ENCODE measurements around the gene LRRC25. TPM values are rescaled to one million over a fixed set of nuclear protein-coding genes. Genes with fewer than 3 reads are reported as not detected.

Gene LRRC25
- total RNA-seq, 1 experiment from 2014 or later: 0.12 TPM

DNA sequence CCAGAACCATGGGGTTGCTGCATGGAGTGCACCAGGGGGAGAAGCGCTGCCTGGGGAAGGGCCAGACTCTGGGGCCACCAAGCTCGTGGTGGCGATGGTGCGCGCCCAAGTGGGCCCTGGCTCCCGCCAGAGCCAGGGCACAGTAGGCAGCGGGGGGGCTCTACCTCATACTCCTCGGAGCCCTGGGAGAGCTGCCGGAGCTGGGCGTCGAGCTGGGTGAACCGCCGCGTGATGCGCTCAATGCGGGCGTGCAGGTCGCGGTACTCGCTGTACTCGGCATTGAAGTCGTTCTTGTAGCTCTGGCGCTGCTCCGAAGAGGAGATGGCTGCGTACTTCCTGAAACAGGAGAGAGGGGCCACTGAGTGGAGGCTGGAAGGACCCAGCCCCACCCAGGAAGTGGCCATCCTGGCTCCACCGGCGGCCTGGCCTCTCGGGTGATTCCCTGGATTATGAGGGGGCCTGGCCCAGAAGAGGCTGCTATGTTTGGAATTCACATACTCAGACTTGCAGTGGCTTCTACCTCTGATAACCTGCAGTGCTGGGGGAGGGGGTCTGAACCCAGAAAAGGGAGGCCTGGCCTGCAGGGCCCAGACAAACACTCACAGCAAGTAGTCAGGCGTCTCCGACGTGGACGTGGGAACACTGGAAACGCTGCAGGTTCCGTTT, 48.9 kb upstream of the LRRC25 start:
- H3K9me2 ChIP-seq (ENCODE audit: insufficient read depth): no peaks in the 10 kb centered on the region
- no peak overlapping the region for H3K4me3 ChIP-seq (replicated peaks in 1 of 2; ENCODE audit: low read depth in 1 of 2, low read length in 2 of 2)
- ChIA-PET CTCF (no interaction called here), POLR2A (no interaction called here), RAD21 (ENCODE audit: low non-redundant PET in 1 of 2, low total read pairs in 2 of 2, uncharacterized antibody in 2 of 2, unreplicated experiment in 2 of 2) (no interaction called here)
- H3K79me2 ChIP-seq (ENCODE audit: insufficient read depth, low read length): no peaks in the 10 kb centered on the region; the same call in 1 of the 2 replicates
- H3K9ac ChIP-seq (ENCODE audit: low read length): no peak overlapping the region
- DNase-seq (ENCODE audit: low read depth, low spot score): no peak
- H3K27me3 ChIP-seq (ENCODE audit: insufficient read depth, low read length): no peaks in the 10 kb centered on the region
- BruUV-seq (replicated peaks): no TSS peak
- ATAC-seq: no peak
- intact Hi-C loops (cut with micrococcal nuclease): no loop called here
- no peaks in the 10 kb centered on the region for H3K9me3 ChIP-seq (ENCODE audit: control insufficient read depth in 1 of 2, insufficient read depth in 1 of 2, low read depth in 1 of 2, low read length in 2 of 2)
- no peak overlapping the region for H3K4me2 ChIP-seq (ENCODE audit: low read length)
- H3K27ac ChIP-seq (ENCODE audit: low read depth, low read length): no peak overlapping the region
- peaks cover 0 to under 1% of the 10 kb centered on the region in 2 experiments; a peak in 1 of 4 replicates for H3K4me1 ChIP-seq (ENCODE audit: control insufficient read depth in 1 of 2, insufficient read depth in 2 of 2, low read length in 2 of 2)
- no peaks in the 10 kb centered on the region for H4K20me1 ChIP-seq (ENCODE audit: insufficient read depth)
- no peak overlapping the region for H2AFZ ChIP-seq (ENCODE audit: low read depth, low read length, poor library complexity, severe bottlenecking)
- H3K36me3 ChIP-seq (ENCODE audit: control insufficient read depth in 1 of 2, insufficient read depth in 2 of 2, low read length in 2 of 2): peaks cover 4 to 41% of the 10 kb centered on the region in 2 experiments
- TF ChIP-seq POLR2AphosphoS5 (IDR thresholded peaks at IDR 0.05; ENCODE audit: low read depth, low read length) (no peak), CBX3 (IDR thresholded peaks at IDR 0.05; ENCODE audit: low read depth) (no peak), SP1 (IDR thresholded peaks at IDR 0.05; ENCODE audit: low read depth) (no peak), ZFX (IDR thresholded peaks at IDR 0.05) (no peak), JUND (IDR thresholded peaks at IDR 0.05) (no peak), EZH2 (IDR thresholded peaks at IDR 0.05) (no peak), YY1 (IDR thresholded peaks at IDR 0.05; ENCODE audit: extremely low read depth, insufficient replicate concordance, low read depth, low read length) (no peak), CEBPB (IDR thresholded peaks at IDR 0.05; ENCODE audit: low read depth) (no peak), SRF (IDR thresholded peaks at IDR 0.05; ENCODE audit: low read depth) (no peak), SIN3A (IDR thresholded peaks at IDR 0.05; ENCODE audit: low read depth) (no peak), TCF7L2 (IDR thresholded peaks at IDR 0.05; ENCODE audit: borderline replicate concordance, extremely low read depth, insufficient read depth, insufficient read length) (no peak), ELF1 (IDR thresholded peaks at IDR 0.05; ENCODE audit: borderline replicate concordance, low read depth) (no peak), ZNF274 (IDR thresholded peaks at IDR 0.05; ENCODE audit: low read depth, low read length) (no peak)
- TF ChIP-seq, protein P1, sequence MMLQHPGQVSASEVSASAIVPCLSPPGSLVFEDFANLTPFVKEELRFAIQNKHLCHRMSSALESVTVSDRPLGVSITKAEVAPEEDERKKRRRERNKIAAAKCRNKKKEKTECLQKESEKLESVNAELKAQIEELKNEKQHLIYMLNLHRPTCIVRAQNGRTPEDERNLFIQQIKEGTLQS (IDR thresholded peaks at IDR 0.05): no peak
- TF ChIP-seq, protein P2, sequence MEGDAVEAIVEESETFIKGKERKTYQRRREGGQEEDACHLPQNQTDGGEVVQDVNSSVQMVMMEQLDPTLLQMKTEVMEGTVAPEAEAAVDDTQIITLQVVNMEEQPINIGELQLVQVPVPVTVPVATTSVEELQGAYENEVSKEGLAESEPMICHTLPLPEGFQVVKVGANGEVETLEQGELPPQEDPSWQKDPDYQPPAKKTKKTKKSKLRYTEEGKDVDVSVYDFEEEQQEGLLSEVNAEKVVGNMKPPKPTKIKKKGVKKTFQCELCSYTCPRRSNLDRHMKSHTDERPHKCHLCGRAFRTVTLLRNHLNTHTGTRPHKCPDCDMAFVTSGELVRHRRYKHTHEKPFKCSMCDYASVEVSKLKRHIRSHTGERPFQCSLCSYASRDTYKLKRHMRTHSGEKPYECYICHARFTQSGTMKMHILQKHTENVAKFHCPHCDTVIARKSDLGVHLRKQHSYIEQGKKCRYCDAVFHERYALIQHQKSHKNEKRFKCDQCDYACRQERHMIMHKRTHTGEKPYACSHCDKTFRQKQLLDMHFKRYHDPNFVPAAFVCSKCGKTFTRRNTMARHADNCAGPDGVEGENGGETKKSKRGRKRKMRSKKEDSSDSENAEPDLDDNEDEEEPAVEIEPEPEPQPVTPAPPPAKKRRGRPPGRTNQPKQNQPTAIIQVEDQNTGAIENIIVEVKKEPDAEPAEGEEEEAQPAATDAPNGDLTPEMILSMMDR (IDR thresholded peaks at IDR 0.05 in 2 of 3, conservative IDR thresholded peaks at IDR 0.05 in 1 of 3; ENCODE audit: borderline replicate concordance in 1 of 3, insufficient read depth in 1 of 3, low read depth in 2 of 3, low read length in 2 of 3): no peak
- TF ChIP-seq, protein P3, sequence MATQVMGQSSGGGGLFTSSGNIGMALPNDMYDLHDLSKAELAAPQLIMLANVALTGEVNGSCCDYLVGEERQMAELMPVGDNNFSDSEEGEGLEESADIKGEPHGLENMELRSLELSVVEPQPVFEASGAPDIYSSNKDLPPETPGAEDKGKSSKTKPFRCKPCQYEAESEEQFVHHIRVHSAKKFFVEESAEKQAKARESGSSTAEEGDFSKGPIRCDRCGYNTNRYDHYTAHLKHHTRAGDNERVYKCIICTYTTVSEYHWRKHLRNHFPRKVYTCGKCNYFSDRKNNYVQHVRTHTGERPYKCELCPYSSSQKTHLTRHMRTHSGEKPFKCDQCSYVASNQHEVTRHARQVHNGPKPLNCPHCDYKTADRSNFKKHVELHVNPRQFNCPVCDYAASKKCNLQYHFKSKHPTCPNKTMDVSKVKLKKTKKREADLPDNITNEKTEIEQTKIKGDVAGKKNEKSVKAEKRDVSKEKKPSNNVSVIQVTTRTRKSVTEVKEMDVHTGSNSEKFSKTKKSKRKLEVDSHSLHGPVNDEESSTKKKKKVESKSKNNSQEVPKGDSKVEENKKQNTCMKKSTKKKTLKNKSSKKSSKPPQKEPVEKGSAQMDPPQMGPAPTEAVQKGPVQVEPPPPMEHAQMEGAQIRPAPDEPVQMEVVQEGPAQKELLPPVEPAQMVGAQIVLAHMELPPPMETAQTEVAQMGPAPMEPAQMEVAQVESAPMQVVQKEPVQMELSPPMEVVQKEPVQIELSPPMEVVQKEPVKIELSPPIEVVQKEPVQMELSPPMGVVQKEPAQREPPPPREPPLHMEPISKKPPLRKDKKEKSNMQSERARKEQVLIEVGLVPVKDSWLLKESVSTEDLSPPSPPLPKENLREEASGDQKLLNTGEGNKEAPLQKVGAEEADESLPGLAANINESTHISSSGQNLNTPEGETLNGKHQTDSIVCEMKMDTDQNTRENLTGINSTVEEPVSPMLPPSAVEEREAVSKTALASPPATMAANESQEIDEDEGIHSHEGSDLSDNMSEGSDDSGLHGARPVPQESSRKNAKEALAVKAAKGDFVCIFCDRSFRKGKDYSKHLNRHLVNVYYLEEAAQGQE (IDR thresholded peaks at IDR 0.05; ENCODE audit: low read depth): no peak
